Ishikawa (cell line): ENCODE measurements around the gene STARD3.
A peak's percentile ranks its signal among the peaks of the same experiment; 100 is the strongest.

Experiments
- CREB1 ChIP-seq: IDR thresholded peaks from 2 replicates; pipeline ENCODE4 v1.6.1; 2012; ENCODE audit warnings: low read depth
- EP300 ChIP-seq: IDR thresholded peaks from 2 replicates; pipeline ENCODE4 v1.6.1; 2012; ENCODE audit warnings: borderline replicate concordance
- RAD21 ChIP-seq: IDR thresholded peaks from 2 replicates; pipeline ENCODE4 v1.6.1; 2012; ENCODE audit warnings: low read depth
- REST ChIP-seq: IDR thresholded peaks from 2 replicates; pipeline ENCODE4 v1.6.1; 2012; ENCODE audit warnings: low read depth, mild to moderate bottlenecking
- TAF1 ChIP-seq: IDR thresholded peaks from 2 replicates; pipeline ENCODE4 v1.6.1; 2012; ENCODE audit warnings: low read depth, mild to moderate bottlenecking
- TCF12 ChIP-seq: IDR thresholded peaks from 2 replicates; pipeline ENCODE4 v1.6.1; 2012; ENCODE audit warnings: low read depth
- YY1 ChIP-seq: IDR thresholded peaks from 2 replicates; pipeline ENCODE4 v1.6.1; 2012; ENCODE audit warnings: low read depth
- TF ChIP-seq, protein P1 (sequence below): IDR thresholded peaks from 2 replicates; pipeline ENCODE4 v1.6.1; 2012

DNA sequence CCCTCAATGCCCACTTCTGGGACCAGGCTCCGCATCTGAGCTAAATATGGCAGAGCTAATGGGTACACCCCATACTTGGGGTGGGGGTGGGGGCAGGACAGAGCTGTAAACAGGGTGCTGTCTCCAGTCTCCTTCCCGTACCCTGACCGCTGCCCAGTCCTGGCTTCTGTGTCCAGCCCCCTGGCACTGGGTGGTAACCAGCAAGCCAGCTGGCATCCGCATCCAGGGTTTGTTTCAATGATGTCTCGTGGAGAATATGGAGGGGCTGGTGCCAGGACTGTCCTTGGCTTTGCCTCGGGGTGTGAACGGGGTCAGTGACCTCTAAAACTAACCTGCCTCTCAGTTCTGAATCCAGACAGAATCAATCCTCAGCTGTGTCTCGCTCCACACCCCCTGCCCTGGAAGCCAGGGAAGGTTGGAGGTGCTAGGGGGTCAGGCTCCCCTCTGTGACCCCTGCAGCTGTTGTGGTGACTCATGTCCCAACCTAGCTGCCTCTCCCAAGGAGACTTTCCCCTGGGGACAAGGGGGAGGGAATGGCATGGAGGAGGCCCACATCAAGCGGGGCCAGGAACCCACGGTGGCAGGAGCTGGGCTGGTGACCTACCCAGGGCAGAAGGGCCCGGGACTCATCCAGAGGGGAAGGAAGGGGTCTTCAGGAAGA is 29.8 kb downstream of the STARD3 start:
- TF ChIP-seq, protein P1, sequence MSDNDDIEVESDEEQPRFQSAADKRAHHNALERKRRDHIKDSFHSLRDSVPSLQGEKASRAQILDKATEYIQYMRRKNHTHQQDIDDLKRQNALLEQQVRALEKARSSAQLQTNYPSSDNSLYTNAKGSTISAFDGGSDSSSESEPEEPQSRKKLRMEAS: no peak
- TF ChIP-seq RAD21: no peak
- no peak for TF ChIP-seq YY1
- peak; percentile 22; the same call in 1 of the 2 replicates for TF ChIP-seq EP300
- no peak for TF ChIP-seq TAF1
- 0 out of 2 replicates have a peak, but pooled peaks have one; percentile 23 for TF ChIP-seq TCF12
- TF ChIP-seq REST: no peak
- TF ChIP-seq CREB1: no peak
